Stimulated activated CD8-positive, alpha-beta memory T cell treated with anti-CD3 and anti-CD28 coated beads, Interleukin-15, amount 100 ng/mL, for 4 hours (primary cell): ENCODE results near the gene KRTAP10-2.
"Not testable (repeated sequence)": the region's sequence is repeated elsewhere in the genome, so short reads cannot be mapped to it uniquely, and the experiment has no call there.

ENCODE experiments used
- DNase-seq, 2 donors: peaks; one replicate each; pipeline ENCODE4 v3.0.0-alpha.2; 2020; ENCODE audit warnings: low read depth in 2 of 2

Gene KRTAP10-2, protein sequence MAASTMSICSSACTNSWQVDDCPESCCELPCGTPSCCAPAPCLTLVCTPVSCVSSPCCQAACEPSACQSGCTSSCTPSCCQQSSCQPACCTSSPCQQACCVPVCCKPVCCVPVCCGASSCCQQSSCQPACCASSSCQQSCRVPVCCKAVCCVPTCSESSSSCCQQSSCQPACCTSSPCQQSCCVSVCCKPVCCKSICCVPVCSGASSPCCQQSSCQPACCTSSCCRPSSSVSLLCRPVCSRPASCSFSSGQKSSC

DNA sequence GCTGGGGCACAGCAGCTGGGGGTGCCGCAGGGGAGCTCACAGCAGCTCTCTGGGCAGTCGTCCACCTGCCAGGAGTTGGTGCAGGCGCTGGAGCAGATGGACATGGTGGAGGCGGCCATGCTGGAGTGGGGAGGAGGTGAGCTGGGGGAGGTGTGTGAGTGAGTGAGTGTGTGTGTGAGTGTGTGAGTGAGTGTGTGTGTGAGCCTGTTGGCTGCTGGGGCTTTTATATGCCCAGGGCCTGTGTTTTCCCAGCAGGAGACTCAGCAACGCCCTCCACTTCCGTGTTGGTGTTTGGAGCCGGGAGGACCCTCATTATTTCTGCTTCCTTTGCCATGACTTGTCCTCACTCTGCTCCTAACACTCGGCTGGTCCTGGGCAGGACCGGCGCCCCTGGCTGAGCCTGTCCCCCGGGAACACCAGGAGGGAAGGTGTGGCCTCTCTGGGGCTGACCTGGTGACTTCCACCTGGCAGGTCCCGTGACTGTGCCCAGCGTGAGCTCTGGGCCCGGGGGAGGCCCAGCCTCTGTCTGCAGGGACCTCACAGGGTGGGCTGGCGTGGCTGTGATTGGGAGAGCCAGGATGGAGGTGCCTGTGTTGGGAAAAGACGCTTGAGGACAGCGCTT is at the start of gene KRTAP10-2:
TSS of gene KRTAP10-2 (minus strand) at position 166 of the 622 bp plus-strand sequence. CDS start at position 119, 47 bp downstream.
- DNase-seq = no peak

DNA sequence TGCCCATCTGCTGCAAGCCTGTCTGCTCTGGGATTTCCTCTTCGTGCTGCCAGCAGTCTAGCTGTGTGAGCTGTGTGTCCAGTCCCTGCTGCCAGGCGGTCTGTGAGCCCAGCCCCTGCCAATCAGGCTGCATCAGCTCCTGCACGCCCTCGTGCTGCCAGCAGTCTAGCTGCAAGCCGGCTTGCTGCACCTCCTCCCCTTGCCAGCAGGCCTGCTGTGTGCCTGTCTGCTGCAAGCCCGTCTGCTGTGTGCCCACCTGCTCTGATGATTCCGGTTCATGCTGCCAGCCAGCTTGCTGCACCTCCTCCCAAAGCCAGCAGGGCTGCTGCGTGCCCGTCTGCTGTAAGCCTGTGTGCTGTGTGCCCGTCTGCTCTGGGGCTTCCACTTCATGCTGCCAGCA is 49.8 kb upstream of the KRTAP10-2 start:
- not testable (repeated sequence) for DNase-seq

DNA sequence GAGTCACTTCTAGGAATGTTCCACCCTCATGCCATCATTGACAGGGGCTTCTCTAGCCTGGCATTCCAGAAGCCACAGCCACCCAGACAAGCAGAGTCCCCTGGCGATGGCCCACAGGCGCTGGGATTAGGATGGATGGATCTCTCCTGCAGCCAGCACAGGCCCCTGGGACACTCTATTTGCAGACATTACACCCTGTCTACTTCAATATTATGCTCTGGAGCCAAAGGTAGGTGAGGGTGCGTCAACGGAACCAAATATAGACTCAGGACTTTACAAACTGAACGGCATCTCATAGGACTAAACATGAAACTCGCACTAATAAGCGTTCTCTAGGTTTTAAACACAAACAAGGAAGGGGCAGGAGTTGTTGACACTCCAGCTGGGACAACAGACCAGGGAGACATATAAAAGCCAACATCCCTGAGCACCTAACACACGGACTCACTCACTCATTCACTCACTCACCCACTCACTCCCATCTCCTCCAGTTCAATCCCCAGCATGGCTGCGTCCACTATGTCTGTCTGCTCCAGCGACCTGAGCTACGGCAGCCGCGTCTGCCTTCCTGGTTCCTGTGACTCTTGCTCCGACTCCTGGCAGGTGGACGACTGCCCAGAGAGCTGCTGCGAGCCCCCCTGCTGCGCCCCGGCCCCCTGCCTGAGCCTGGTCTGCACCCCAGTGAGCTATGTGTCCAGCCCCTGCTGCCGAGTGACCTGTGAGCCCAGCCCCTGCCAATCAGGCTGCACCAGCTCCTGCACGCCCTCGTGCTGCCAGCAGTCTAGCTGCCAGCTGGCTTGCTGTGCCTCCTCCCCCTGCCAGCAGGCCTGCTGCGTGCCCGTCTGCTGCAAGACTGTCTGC is 49.0 kb upstream of the KRTAP10-2 start, which contains the start of gene KRTAP10-7:
TSS of gene KRTAP10-7 (plus strand) at position 480 of the 861 bp plus-strand sequence. CDS start at position 505, 25 bp downstream.
- DNase-seq = not testable (repeated sequence)

DNA sequence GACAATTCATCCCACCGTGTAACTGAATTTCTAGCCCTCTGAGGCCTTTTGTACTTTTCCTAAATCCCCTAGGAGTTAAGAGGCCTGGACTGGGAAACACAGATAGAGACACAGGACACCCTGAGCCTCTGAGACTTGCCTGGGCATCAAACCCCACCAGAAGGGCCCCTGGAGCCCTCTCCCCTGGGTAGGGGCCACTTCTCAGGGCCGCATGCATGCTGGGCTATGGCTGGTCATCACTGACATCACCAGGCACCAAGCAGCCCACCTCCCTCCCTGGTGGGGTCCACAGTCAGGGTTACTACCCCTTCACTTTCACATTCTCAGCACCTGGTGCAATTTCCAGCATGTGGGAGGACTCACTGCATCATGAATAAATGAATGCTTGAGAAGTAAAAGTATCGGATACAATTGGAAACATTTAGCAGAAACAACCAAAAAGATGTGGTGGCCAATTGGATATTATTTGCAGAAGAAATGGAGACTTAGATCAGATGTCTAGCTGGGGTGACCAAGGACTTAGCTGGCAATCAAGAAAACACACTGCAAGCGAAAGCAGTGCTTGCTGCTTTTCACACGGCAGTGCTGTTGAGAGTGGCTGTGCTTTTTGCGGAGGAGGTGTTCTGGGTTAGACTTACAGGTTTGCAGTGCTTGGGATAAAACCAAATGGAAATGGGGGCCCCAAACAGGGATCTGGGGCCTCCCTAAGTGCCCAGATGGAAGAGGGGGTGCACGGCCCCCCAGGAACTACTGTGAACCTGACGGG is 48.1 kb upstream of the KRTAP10-2 start:
- DNase-seq = no peak

DNA sequence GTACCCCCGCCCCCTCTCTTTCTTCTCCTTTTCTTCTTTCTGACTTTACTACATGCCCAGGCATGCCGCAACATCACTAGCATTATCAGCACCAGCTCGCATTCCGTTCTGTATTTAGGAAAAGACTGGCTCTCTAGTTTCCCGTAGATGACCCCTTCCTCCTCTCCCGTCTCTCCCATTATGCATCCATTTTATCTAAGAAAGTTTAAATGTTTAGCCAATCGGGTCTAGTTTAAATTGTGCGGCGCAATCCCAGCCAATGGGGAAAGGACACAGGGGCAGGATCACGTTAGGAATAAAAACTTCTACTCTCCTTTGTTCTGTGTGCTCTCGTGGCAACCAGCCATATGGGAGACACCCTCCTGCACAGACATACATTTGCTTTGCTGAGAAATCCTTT is 46.8 kb upstream of the KRTAP10-2 start:
- no peak for DNase-seq

DNA sequence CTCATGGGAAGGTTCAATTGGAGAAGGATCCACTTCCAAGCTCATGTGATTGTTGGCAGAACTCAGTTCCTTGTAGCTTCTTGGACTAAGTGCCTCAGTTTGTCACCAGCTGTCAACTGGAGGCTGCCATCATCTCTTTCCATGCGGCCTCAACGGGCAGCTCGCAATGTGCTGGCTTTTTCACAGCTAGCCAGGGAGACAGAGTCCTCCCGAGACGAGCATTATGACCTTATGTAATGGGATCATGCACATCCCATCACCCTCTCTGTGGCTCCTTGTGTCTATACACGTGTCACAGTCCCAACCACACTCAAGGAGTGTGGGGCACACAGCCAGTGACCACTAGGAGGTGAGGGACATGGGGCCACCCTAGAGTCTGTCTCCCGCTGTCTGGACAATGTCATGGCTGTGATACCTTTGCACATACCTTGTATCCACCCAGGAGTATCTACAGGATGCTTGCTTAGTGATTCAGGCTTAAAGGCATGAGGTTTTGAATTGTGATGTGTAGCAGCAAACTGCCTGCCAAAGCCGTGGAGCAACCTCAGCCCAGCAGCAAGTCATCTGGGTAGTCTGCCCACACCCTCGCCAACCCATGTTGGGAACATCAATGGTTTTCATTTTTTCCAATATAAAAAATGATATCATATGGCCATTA is 44.9 kb upstream of the KRTAP10-2 start:
- no peak for DNase-seq

DNA sequence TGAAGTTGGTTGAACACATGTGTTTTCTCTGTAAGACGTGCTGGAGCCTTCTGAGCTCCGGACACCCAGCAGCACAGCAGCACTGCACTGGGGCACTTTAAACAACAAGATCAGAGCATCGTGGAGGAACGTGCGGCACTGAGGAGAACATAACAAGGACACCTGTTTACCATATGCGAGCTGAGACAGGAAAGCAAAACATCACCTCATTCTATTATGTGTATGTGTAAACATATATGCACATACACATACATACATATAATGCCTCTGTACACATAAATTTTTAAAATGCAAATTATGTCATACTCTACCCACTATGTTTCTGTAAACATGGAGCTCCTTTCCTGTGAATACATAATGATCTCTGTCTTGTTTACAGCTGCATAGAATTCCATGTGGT is 44.2 kb upstream of the KRTAP10-2 start:
- DNase-seq = no peak

DNA sequence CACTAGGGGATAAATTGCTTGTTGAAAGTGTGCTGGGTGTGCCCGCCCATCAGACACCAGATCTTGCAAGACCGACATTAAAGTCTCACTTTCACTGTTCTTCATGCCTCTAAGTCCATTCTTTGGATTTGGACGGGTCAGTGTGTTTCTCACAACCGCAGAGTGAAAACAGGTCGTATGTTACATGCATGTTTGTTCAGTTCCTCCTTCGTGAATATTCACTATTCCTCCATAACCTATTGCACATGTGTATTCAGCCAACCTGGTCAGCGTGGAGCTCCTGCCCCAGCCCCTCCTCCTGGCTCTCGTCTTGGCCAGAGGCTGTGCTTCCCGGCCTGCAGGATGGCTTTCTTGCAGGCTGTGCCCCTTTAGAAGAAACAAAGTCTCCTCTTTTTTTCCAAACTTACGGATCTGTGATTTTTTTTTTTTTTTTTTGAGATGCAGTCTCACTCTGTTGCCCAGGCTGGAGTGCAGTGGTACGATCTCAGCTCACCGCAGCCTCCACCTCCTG is 43.2 kb upstream of the KRTAP10-2 start:
- no peak for DNase-seq

DNA sequence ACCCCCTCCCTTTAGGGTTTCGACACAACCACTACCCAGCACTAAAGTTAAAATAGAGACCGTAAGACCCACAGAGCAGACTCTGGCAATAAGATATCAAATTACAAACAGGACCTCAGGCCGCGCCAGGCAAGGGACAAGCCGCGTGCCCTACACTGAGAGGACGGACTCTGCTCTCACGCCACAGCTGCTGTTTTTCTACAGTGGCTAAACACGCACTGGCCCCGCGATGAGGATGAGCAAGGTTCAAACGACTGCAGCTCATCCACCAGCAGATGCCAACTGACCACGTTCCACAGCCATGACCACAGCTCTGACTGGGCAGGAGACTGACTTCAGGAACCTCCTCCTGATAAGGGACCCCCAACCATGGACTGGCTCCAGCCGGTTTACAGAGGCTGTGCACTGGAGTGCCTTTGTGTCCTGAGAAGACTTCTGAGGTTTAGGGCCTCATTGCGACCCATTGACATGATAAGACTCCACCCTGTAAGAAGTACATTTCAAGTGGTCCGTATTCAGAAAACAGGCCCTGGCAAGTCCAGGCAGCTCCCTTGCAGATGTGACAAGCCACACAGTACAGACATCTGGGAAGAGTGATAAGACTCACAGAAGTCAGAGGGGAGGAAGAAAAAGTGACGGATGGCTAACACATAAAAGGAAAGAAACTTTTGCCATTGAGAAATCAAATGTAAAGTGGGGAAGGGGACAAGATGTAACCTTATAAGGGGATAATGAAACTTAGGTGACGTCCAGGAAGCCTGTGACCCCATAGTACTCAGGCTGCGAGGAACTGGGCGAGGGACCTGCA is 42.5 kb upstream of the KRTAP10-2 start:
- DNase-seq = no peak

DNA sequence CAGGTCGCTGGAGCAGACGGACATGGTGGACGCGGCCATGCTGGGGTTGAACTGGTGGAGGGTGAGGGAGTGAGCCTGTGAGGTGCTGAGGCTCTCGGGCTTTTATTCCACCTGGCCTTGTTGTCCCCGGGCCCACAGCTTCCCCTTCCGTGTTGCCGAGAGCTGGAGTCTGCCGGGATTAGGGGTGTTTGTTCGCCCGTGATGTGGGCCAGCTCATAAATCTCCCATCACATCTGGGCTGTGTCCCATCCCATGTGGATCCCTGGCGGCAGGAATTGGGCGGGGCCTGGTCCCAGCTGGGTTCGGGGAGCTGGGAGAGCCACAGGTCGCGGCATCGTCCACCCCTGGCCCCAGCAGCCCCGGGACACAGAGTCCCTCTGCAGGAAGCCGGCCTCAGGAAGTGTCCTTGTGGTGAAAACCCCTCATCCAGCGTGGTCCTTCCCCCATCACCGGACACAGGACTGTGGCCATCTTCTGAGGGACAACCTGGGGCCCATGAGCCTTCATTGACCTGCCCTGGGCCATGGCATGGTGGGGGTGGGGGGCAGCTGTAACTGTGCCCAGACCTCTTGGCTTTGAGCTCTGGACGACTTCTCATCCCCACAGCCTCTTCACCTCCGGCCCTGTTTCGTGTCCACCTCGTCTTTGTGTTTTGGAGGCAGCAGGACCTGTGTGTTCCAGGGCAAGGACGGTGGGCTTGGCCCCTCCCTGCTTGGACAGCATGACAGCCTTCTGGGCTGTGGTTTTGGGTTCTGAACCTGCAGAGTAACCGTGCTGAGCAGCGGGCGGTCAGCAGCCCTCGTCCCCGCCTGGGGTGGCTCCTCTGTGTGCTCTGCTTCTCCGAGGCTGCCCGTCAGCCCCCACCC is 41.4 kb upstream of the KRTAP10-2 start, which contains the start of gene KRTAP10-6:
TSS of gene KRTAP10-6 (minus strand) at position 60 of the 866 bp plus-strand sequence. CDS start at position 39, 21 bp downstream.
- DNase-seq = no peak

DNA sequence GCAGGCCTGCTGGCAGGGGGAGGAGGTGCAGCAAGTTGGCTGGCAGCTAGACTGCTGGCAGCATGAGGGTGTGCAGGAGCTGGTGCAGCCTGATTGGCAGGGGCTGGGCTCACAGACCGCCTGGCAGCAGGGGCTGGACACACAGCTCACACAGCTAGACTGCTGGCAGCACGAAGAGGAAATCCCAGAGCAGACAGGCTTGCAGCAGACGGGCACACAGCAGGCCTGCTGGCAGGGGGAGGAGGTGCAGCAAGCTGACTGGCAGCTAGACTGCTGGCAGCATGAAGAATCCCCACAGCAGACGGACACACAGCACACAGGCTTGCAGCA is 40.5 kb upstream of the KRTAP10-2 start:
- not testable (repeated sequence) for DNase-seq

DNA sequence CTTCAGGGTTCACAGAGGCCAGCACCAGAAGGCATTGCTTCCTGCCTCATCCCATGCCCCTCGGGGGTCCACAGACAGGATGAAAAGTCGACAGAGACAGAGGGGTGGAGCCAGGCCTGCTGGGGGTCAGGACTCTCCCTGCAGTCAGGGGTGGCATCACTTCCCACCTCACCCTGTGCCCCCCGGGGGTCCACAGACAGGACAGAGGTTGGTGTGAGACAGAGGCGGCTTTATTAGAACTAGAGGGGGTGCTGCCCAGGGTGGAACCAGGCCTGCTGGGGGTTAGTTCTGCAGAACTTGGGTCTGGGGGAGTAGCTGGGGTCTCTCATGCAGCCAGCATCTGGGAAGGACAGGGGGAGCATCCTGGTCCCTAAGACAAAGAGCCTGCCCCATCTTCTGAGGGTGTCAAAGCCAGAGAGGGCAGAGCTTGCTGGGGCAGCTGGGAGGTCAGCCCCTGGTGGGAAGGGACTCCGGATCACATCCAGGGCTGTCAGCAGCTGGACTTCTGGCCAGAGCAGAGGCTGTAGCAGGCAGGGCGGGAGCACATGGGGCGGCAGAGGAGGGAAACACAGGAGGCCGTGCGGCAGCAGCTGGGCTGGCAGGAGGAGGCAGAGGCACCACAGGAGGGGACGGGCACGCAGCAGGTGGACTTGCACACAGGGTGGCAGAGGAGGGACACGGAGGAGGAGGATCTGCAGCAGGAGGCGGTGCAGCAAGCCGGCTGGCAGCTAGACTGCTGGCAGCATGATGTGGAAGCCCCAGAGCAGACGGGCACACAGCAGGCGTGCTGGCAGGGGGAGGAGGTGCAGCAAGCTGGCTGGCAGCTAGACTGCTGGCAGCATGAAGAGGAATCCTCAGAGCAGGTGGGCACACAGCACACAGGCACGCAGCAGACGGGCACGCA is 39.8 kb upstream of the KRTAP10-2 start:
- not testable (repeated sequence) for DNase-seq

DNA sequence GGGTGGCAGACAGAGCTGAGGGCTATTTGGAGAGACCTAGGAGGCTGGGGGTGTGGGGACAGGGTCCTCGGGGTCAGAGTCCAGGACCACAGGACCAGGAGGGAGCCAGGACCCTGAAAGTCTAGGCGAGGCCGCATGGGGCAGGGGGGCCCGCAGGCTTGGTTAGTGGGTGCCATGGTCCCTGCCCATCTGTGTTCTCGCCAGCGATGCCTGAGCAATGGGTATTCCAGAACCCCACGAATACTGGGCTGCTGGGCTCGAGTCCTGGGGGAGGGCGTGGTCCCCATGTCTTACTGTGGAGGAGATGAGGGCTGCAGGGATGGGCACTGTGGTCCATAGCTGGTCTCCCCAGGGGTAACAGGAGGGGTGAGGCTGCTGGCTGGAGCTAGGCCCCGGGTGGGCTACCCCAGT is 39.0 kb upstream of the KRTAP10-2 start:
- no peak for DNase-seq

DNA sequence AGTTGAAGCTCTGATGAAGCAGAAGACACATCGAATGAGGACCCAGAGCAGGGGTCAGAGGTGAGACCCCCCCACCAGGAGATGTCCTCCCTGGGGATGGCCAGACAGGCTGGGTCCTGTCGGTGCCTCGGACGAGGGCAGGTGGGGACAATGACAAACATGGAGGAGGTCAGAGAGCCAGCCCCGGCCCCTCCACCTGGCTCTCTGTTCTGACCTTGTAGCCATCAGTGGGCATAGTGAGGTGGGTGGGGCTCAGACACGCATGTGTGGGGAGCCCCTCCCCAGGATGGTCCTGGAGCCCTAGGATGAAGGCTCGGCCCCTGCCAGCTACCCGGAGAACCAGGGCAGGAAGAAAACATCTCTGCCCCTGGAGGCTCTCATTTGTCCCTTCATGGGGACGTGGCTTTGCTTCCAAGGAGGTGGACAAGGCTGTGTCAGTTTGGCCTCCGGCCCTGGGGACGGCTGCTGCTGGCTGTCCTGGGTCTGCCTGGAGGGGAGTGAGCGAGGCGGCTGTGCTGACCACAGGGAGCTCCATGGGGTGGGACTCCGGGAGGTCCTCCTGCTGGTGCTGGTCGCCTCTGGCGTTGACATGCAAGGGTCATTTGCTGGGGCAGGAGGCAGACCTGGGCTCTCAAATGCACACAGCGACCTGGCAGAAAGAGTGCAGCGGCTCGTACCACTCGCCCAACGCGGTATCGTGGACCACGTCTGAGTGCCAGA is 38.4 kb upstream of the KRTAP10-2 start:
- no peak for DNase-seq

DNA sequence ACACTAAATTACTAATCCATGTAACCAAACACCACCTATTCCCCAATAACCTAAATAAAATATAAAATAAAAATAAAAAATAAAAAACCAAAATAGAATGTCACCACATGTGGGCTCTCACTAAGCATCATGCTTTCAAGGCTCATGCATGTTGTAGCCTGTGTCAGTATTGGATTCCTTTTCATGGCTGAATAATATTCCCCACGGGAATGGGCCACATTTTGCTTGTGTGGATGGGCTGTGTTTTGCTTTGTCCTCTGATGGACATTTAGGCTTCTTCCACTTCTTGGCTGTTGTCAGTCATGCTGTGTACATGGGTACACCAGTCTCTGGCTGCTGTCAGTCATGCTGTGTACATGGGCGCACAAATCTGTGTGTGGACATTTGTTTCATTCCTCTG is 37.8 kb upstream of the KRTAP10-2 start:
- no peak for DNase-seq

DNA sequence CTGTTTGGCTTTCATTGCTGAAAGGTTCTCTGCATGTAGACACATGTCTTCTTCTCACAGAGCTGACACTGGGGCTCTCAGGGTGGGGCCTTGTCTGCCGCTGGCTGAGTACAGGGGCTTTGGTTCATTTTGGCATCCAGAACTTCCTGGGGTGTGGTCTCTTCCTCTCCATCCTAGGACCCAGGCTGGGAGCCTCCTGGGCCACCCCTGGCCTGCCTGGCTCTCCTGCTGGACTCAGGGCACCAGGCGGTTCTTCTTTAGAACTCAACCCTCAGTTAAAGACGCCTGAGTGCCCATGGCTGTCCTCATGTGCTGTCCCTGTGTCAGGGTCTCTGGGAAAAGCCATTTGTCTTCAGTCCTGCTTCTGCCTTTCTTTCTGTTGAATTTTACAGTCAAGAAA is 34.6 kb upstream of the KRTAP10-2 start:
- no peak for DNase-seq

DNA sequence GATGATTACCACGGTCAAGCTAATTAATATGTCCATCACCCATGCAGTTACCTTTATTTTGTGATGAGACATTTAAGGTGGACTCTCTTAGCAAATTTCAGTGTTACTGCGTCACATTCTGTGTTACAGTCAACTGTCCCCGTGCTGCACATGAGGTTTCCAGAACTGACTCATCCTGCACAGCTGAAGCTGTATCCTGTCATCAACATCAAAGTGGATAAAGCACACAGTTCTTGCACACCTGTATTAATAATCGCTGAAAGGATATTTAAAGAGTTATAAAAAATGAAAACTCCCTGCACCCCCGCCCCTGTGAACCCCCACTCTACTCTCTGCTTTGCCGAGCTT is 32.5 kb upstream of the KRTAP10-2 start:
- DNase-seq = no peak
